ENCODE data around the gene UST. TPM values are rescaled to one million over a fixed set of nuclear protein-coding genes. Genes with fewer than 3 reads are reported as not detected.

UST gene
- total and polyA plus RNA-seq, 2 of the 8 experiments (the other 6 are each of a cell fraction or from before 2014, with no cell fraction given): 13.5 to 34.5 TPM

DNA sequence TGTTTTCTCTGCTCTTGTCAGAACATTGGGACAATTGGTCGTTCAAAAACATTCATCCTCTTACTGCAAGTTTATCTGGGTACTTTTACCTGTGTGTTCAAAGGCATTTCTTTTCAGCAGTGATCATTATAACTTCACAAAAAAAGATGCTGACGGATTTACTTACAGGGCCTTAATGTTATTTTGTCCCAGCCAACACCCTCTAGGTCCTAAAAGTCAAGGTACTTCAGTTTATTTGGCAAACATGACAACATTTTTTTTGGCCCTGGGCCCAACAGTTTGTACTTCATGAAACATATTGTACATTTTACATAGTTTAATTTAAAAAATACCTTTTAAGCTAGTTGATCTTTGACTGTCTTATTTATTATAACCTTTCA lies 329.5 kb downstream of the UST start (continued):
- no peak for TF ChIP-seq CHD7 (IDR thresholded peaks at IDR 0.05; ENCODE audit: insufficient replicate concordance, low read length)
- TF ChIP-seq ZNF274 (IDR thresholded peaks at IDR 0.05; ENCODE audit: borderline replicate concordance, extremely low read depth, low read length): no peak
- TF ChIP-seq CBX5 (IDR thresholded peaks at IDR 0.05; ENCODE audit: low read depth, low read length): no peak

All from H1 (cell line).